ENCODE data around the gene FGD1. TPM values are rescaled to one million over a fixed set of nuclear protein-coding genes. Genes with fewer than 3 reads are reported as not detected.

Gene FGD1
- total RNA-seq, 2 experiments from 2014 or later: 0.08 to 0.16 TPM

GRCh38 chrX:54442790-54443189 lies 53.2 kb downstream of the FGD1 start:
- Histone ChIP-seq H3K9me3 (ENCODE audit: low read length) (no peaks in the 10 kb centered on the region), H3K4me1 (ENCODE audit: insufficient read depth, low read length, poor library complexity, severe bottlenecking) (peaks cover 15% of the 10 kb centered on the region), H3K79me2 (ENCODE audit: insufficient read depth, low read depth, low read length) (peaks cover 30% of the 10 kb centered on the region), H3K9me2 (ENCODE audit: insufficient read depth, low read length) (no peaks in the 10 kb centered on the region), H2AFZ (ENCODE audit: low read length) (no peak overlapping the region), H3K4me2 (ENCODE audit: low read length) (peak overlapping the region; percentile 80; the same call in 1 of the 2 replicates), H3K36me3 (ENCODE audit: insufficient read depth, low read length) (peaks cover 29% of the 10 kb centered on the region), H4K20me1 (ENCODE audit: insufficient read depth, low read length) (peaks cover 8% of the 10 kb centered on the region; the same call in 1 of the 2 replicates), H3K4me3 (ENCODE audit: low read depth, low read length, poor library complexity, severe bottlenecking) (no peak overlapping the region), H3K27ac (ENCODE audit: low read depth, low read length, poor library complexity, severe bottlenecking) (no peak overlapping the region)
- intact Hi-C loops (cut with micrococcal nuclease; ENCODE audit: unreplicated experiment): no loop called here
- CTCF ChIA-PET (ENCODE audit: unreplicated experiment): no interaction called here
- BruUV-seq (replicated peaks): no TSS peak
- TF ChIP-seq EZH2phosphoT487 (IDR thresholded peaks at IDR 0.05; ENCODE audit: borderline replicate concordance, low read depth, low read length): no peak
- TF ChIP-seq CTCF (conservative IDR thresholded peaks at IDR 0.05; ENCODE audit: low read length): no peak
- no peak for DNase-seq (ENCODE audit: low spot score)
- POLR2A ChIA-PET: no interaction called here

- Histone ChIP-seq H4K20me1 (ENCODE audit: insufficient read depth, low read length) (peaks cover 8% of the 10 kb centered on the region; the same call in 1 of the 2 replicates), H2AFZ (ENCODE audit: low read length) (peak within 1 kb of the TSS; percentile 91), H3K4me3 (ENCODE audit: low read depth, low read length, poor library complexity, severe bottlenecking) (peak within 1 kb of the TSS; percentile 98), H3K27ac (ENCODE audit: low read depth, low read length, poor library complexity, severe bottlenecking) (no peak within 1 kb of the TSS), H3K79me2 (ENCODE audit: insufficient read depth, low read depth, low read length) (peaks cover 30% of the 10 kb centered on the region), H3K4me2 (ENCODE audit: low read length) (peak within 1 kb of the TSS; percentile 80), H3K36me3 (ENCODE audit: insufficient read depth, low read length) (peaks cover 23% of the 10 kb centered on the region), H3K9me2 (ENCODE audit: insufficient read depth, low read length) (no peaks in the 10 kb centered on the region), H3K9me3 (ENCODE audit: low read length) (no peaks in the 10 kb centered on the region), H3K4me1 (ENCODE audit: insufficient read depth, low read length, poor library complexity, severe bottlenecking) (peaks cover 15% of the 10 kb centered on the region)
- TF ChIP-seq CTCF (conservative IDR thresholded peaks at IDR 0.05; ENCODE audit: low read length) (peak; percentile 56), EZH2phosphoT487 (IDR thresholded peaks at IDR 0.05; ENCODE audit: borderline replicate concordance, low read depth, low read length) (no peak)
- no TSS peak for BruUV-seq (replicated peaks)
- intact Hi-C loops (cut with micrococcal nuclease; ENCODE audit: unreplicated experiment): no loop called here
- POLR2A ChIA-PET: interaction anchor here (0.6 to 1.5 kb wide), 2 partner anchors 188 to 199 kb away, joined by 3 to 5 read pairs; no protein-coding TSS in a partner anchor
- DNase-seq (ENCODE audit: low spot score): peak; percentile 86
- CTCF ChIA-PET (ENCODE audit: unreplicated experiment): no interaction called here
Measured at GRCh38 chrX:54439960-54440871, 55.8 kb downstream of the FGD1 start, which contains the start of gene TSR2. TSR2 (plus strand) TSS chrX:54440404; CDS start chrX:54440422, 18 bp downstream.

- H3K4me3 ChIP-seq (ENCODE audit: low read depth, low read length, poor library complexity, severe bottlenecking): no peak overlapping the region
- TF ChIP-seq CTCF (conservative IDR thresholded peaks at IDR 0.05; ENCODE audit: low read length) (no peak), EZH2phosphoT487 (IDR thresholded peaks at IDR 0.05; ENCODE audit: borderline replicate concordance, low read depth, low read length) (no peak)
- POLR2A ChIA-PET: no interaction called here
- no TSS peak for BruUV-seq (replicated peaks)
- no peaks in the 10 kb centered on the region for H3K9me3 ChIP-seq (ENCODE audit: low read length)
- H2AFZ ChIP-seq (ENCODE audit: low read length): no peak overlapping the region
- no peak overlapping the region for H3K4me2 ChIP-seq (ENCODE audit: low read length)
- H3K79me2 ChIP-seq (ENCODE audit: insufficient read depth, low read depth, low read length): peaks cover 4% of the 10 kb centered on the region; the same call in 1 of the 2 replicates
- no peaks in the 10 kb centered on the region for H3K9me2 ChIP-seq (ENCODE audit: insufficient read depth, low read length)
- H3K27ac ChIP-seq (ENCODE audit: low read depth, low read length, poor library complexity, severe bottlenecking): no peak overlapping the region
- intact Hi-C loops (cut with micrococcal nuclease; ENCODE audit: unreplicated experiment): no loop called here
- no peak for DNase-seq (ENCODE audit: low spot score)
- no peaks in the 10 kb centered on the region for H3K4me1 ChIP-seq (ENCODE audit: insufficient read depth, low read length, poor library complexity, severe bottlenecking)
- no peaks in the 10 kb centered on the region for H4K20me1 ChIP-seq (ENCODE audit: insufficient read depth, low read length)
- CTCF ChIA-PET (ENCODE audit: unreplicated experiment): no interaction called here
- H3K36me3 ChIP-seq (ENCODE audit: insufficient read depth, low read length): no peaks in the 10 kb centered on the region
Measured at GRCh38 chrX:54435121-54435520, 60.9 kb downstream of the FGD1 start.
